ENCODE results near the gene PTGR3. TPM values are rescaled to one million over a fixed set of nuclear protein-coding genes. Genes with fewer than 3 reads are reported as not detected.

PTGR3 gene
- total RNA-seq, 2 experiments from 2014 or later, result 1.8 to 14.9 TPM

DNA sequence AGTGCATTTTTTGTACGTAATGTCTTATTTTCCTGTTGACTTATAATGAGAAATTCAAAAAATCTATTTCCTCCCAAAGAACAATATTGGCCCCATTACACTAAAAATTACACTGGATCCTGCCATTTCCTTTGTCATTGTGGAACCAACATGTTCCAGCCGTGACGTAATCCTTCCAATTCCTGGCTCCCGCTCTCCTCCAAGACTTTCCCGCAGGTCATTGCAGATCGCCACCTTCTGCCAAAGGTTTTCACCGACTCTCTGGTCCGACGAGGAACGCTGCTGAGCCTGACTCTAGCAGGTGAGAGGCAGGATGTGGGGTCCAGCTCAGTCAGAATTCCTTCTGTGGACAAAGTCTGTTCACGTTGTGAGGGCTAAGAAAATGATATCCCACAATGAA lies 38.0 kb downstream of the PTGR3 start:
- no peaks in the 10 kb centered on the region for H3K79me2 ChIP-seq (ENCODE audit: insufficient read depth, low read depth, low read length)
- H3K4me1 ChIP-seq (ENCODE audit: insufficient read depth, low read length, poor library complexity, severe bottlenecking), result no peaks in the 10 kb centered on the region
- no TSS peak for BruUV-seq (replicated peaks)
- H3K4me2 ChIP-seq (ENCODE audit: low read length), result no peak overlapping the region
- H3K9me2 ChIP-seq (ENCODE audit: insufficient read depth, low read length), result no peaks in the 10 kb centered on the region
- H3K27ac ChIP-seq (ENCODE audit: low read depth, low read length, poor library complexity, severe bottlenecking), result no peak overlapping the region
- H3K36me3 ChIP-seq (ENCODE audit: insufficient read depth, low read length), result no peaks in the 10 kb centered on the region
- no peaks in the 10 kb centered on the region for H4K20me1 ChIP-seq (ENCODE audit: insufficient read depth, low read length)
- no peak for DNase-seq (ENCODE audit: low spot score)
- no peaks in the 10 kb centered on the region for H3K9me3 ChIP-seq (ENCODE audit: low read length)
- no peak for TF ChIP-seq EZH2phosphoT487 (IDR thresholded peaks at IDR 0.05; ENCODE audit: borderline replicate concordance, low read depth, low read length)
- TF ChIP-seq, protein P1, sequence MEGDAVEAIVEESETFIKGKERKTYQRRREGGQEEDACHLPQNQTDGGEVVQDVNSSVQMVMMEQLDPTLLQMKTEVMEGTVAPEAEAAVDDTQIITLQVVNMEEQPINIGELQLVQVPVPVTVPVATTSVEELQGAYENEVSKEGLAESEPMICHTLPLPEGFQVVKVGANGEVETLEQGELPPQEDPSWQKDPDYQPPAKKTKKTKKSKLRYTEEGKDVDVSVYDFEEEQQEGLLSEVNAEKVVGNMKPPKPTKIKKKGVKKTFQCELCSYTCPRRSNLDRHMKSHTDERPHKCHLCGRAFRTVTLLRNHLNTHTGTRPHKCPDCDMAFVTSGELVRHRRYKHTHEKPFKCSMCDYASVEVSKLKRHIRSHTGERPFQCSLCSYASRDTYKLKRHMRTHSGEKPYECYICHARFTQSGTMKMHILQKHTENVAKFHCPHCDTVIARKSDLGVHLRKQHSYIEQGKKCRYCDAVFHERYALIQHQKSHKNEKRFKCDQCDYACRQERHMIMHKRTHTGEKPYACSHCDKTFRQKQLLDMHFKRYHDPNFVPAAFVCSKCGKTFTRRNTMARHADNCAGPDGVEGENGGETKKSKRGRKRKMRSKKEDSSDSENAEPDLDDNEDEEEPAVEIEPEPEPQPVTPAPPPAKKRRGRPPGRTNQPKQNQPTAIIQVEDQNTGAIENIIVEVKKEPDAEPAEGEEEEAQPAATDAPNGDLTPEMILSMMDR (conservative IDR thresholded peaks at IDR 0.05; ENCODE audit: low read length), result no peak
- H2AFZ ChIP-seq (ENCODE audit: low read length), result no peak overlapping the region
- ChIA-PET CTCF (ENCODE audit: unreplicated experiment) (no interaction called here), POLR2A (no interaction called here)
- no peak overlapping the region for H3K4me3 ChIP-seq (ENCODE audit: low read depth, low read length, poor library complexity, severe bottlenecking)
- intact Hi-C loops (cut with micrococcal nuclease; ENCODE audit: unreplicated experiment), result no loop called here

DNA sequence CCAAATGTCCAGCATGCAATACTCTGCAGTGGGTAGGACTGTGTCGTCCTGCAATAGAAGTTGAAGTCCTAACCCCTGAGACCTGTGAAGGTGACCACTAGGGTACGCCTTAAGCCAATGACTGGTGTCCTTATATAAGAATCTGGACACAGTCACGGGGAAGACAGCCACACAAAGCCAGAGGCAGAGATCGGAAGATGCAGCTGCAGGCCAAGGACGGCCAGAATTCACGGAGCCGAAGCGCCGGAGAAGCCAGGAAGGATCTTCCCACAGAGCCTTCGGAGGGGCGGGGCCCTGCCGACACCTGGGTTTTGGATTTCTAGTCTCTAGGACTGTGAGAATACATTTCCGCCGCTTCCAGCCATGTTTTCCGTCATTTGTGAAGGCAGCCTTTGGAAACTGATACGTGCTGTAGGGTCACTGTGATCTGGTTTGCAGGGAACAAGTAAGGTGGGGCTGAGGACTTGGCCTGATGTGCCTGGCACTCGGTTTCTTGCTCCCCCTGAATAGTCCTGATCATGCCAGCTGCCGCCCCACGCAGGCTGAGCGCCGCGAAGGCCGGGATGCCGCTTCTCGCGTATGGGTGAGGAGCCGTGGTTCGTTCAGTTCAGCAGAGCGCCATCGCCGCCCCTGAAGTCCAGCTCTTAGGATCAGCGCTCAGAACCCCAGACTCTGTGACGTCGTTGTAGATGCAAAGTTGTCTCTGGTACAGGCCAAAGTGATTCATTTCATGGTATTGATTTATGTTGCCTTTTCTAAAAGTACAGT lies 38.7 kb downstream of the PTGR3 start:
- Histone ChIP-seq H4K20me1 (ENCODE audit: insufficient read depth, low read length) (no peaks in the 10 kb centered on the region), H3K36me3 (ENCODE audit: insufficient read depth, low read length) (no peaks in the 10 kb centered on the region), H3K79me2 (ENCODE audit: insufficient read depth, low read depth, low read length) (no peaks in the 10 kb centered on the region), H3K9me2 (ENCODE audit: insufficient read depth, low read length) (no peaks in the 10 kb centered on the region), H3K27ac (ENCODE audit: low read depth, low read length, poor library complexity, severe bottlenecking) (no peak overlapping the region), H2AFZ (ENCODE audit: low read length) (no peak overlapping the region), H3K4me1 (ENCODE audit: insufficient read depth, low read length, poor library complexity, severe bottlenecking) (no peaks in the 10 kb centered on the region), H3K4me3 (ENCODE audit: low read depth, low read length, poor library complexity, severe bottlenecking) (no peak overlapping the region), H3K4me2 (ENCODE audit: low read length) (no peak overlapping the region), H3K9me3 (ENCODE audit: low read length) (no peaks in the 10 kb centered on the region)
- intact Hi-C loops (cut with micrococcal nuclease; ENCODE audit: unreplicated experiment), result no loop called here
- ChIA-PET CTCF (ENCODE audit: unreplicated experiment) (no interaction called here), POLR2A (no interaction called here)
- TF ChIP-seq EZH2phosphoT487 (IDR thresholded peaks at IDR 0.05; ENCODE audit: borderline replicate concordance, low read depth, low read length), result no peak
- TF ChIP-seq, protein P1 (conservative IDR thresholded peaks at IDR 0.05; ENCODE audit: low read length), result no peak
- no TSS peak for BruUV-seq (replicated peaks)
- DNase-seq (ENCODE audit: low spot score), result no peak

DNA sequence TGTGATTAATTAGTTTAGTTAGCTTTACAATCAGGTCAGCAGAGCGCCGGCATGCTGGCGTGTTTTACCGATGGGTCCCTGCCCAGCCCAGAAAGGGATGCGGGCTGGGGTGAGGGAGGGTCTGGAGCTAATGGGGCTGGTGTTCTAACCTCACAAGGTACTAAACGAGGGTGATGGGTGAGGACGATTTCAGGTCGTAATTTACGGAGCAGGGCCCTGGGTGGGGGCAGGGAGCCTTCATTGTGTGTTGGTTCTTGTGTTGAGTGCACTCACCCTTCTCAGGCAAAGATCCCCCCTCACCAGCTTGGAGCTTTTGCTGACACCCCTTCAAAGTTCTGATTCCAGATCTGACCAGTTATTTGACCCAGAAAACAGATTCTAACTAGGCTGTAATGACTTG lies 39.5 kb downstream of the PTGR3 start:
- intact Hi-C loops (cut with micrococcal nuclease; ENCODE audit: unreplicated experiment), result no loop called here
- Histone ChIP-seq H3K79me2 (ENCODE audit: insufficient read depth, low read depth, low read length) (no peaks in the 10 kb centered on the region), H3K4me3 (ENCODE audit: low read depth, low read length, poor library complexity, severe bottlenecking) (no peak overlapping the region), H3K9me2 (ENCODE audit: insufficient read depth, low read length) (no peaks in the 10 kb centered on the region), H2AFZ (ENCODE audit: low read length) (no peak overlapping the region), H3K36me3 (ENCODE audit: insufficient read depth, low read length) (no peaks in the 10 kb centered on the region), H3K27ac (ENCODE audit: low read depth, low read length, poor library complexity, severe bottlenecking) (no peak overlapping the region), H3K9me3 (ENCODE audit: low read length) (no peaks in the 10 kb centered on the region), H3K4me2 (ENCODE audit: low read length) (no peak overlapping the region), H3K4me1 (ENCODE audit: insufficient read depth, low read length, poor library complexity, severe bottlenecking) (no peaks in the 10 kb centered on the region), H4K20me1 (ENCODE audit: insufficient read depth, low read length) (no peaks in the 10 kb centered on the region)
- POLR2A ChIA-PET, result no interaction called here
- DNase-seq (ENCODE audit: low spot score), result no peak
- CTCF ChIA-PET (ENCODE audit: unreplicated experiment), result no interaction called here
- TF ChIP-seq EZH2phosphoT487 (IDR thresholded peaks at IDR 0.05; ENCODE audit: borderline replicate concordance, low read depth, low read length), result no peak
- TF ChIP-seq, protein P1 (conservative IDR thresholded peaks at IDR 0.05; ENCODE audit: low read length), result no peak
- BruUV-seq (replicated peaks), result no TSS peak

All from OCI-LY7 (cell line).